Astrocyte of the spinal cord (primary cell): Measurements from ENCODE around the gene TTC28.

Source experiments
- DNase-seq: peaks from one replicate; pipeline ENCODE4 v3.0.0; 2011; ENCODE audit warnings: low read depth, low spot score
- H3K4me3 ChIP-seq: 2 replicates; pipeline ENCODE4 v1.5.1; 2011; ENCODE audit warnings: low read depth, mild to moderate bottlenecking, low read length, moderate library complexity
- CTCF ChIP-seq: IDR thresholded peaks from 2 replicates; pipeline ENCODE4 v1.5.1; 2012; ENCODE audit warnings: low read depth, mild to moderate bottlenecking, low read length, inconsistent platforms
- in situ Hi-C: cut with HindIII; loops from 2 replicates; pipeline ENCODE4 v1.10.0; 2017; ENCODE audit warnings: low sequenced_read_pairs

The TTC28 gene

GRCh38 chr22:27930331-27931060, 749.1 kb downstream of the TTC28 start:
- DNase-seq = no peak
- in situ Hi-C loops = no loop called here
- TF ChIP-seq CTCF = no peak
- no peak overlapping the region for H3K4me3 ChIP-seq
